GM21528 (cell line): ENCODE results near the gene DCAF7.
A peak's percentile ranks its signal among the peaks of the same experiment; 100 is the strongest.

Source experiments
- ATAC-seq: cut with Tn5 transposase; IDR thresholded peaks from one replicate; pipeline ENCODE4 v1.9.1; 2021; ENCODE audit warnings: mild to moderate bottlenecking, moderate library complexity; ENCODE audit not compliant: unreplicated experiment, low FRiP score

Gene DCAF7

DNA sequence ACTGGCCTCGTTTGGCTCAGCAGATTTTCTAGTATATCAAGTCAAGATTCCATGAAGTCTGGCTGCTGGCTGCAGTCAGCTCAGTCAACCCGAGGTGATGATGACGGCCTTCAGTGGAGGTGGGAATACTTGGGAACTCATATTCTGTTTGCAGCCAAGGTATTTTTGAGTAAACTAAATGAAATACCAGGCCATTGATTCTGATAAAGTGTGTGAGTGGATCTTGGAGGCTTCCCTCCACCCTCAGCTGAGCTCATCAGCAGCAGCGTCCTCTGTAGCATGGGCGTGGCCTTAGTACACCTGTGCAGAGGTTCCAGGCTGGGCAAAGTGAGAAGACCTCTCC is 28.5 kb downstream of the DCAF7 start:
- no peak for ATAC-seq

DNA sequence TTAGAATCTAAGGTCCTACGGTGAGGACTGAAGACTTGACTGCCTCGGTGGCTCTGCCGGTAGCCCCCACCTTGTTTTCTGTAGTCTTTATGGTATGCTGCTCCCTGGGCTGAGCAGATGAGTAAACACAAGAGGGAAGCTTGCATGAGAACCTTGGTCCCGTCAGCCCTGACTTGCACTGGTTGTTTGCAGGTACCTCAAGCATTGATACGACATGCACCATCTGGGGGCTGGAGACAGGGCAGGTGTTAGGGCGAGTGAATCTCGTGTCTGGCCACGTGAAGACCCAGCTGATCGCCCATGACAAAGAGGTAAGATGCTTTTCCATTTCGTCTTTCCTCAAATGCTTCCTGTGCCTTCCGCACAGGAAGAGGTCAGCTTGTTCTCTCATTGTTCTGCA is 29.4 kb downstream of the DCAF7 start:
- no peak for ATAC-seq

DNA sequence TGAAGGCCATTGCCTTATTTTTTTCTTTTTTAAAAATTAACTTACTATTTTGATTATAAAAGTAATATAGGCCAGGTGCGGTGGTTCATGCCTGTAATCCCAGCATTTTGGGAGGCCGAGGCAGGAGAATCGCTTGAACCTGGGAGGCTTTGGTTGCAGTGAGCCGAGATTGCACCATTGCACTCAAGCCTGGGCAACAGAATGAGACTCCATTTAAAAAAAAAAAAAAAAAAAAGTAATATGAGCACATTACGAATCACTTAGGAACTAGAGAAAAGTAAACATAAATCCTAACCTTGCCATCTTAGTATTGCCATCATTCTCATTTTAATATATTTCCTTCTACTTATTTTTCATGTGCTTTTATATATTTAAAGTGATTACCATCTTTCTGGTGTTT is 37.5 kb downstream of the DCAF7 start:
- no peak for ATAC-seq

DNA sequence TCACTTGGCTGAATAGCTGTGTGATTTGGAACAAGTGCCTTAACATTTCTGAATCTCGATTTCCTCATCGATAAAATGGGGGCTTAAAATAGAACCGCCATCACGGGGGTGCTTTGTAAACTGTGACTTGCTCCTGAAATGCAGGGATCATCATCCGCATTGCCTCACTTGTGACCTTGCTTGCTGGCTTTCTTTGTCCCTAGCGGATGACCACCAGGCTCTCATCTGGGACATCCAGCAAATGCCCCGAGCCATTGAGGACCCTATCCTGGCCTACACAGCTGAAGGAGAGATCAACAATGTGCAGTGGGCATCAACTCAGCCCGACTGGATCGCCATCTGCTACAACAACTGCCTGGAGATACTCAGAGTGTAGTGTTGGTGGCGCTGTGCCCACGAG is 38.5 kb downstream of the DCAF7 start:
- no peak for ATAC-seq

DNA sequence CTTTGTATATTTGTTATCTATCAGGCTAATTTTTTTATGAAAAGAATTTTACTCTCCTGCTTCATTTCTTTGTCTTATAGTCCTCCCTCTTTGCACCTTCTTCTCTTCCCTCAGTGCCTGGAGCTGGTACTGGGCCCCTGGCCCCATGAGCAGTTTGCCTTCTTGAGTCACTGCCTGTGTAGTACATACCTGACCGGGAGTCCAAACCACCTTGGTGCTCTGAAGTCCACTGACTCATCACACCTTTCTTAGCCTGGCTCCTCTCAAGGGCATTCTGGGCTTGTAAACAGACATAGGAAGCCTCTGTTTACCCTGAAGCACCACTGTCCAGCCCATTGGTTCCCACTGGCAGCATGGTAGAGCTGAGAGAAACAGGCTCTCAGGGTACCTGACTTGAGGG is 39.4 kb downstream of the DCAF7 start:
- ATAC-seq, result no peak

DNA sequence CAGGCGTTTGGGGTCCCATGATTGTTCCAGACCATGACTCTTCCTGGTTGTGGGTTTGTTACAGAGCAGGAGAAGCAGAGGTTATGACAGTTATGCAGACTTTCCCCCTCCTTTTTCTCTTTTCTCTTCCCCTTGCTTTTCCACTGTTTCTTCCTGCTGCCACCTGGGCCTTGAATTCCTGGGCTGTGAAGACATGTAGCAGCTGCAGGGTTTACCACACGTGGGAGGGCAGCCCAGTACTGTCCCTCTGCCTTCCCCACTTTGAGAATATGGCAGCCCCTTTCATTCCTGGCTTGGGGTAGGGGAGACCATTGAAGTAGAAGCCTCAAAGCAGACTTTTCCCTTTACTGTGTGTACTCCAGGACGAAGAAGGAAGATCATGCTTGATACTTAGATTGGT is 42.5 kb downstream of the DCAF7 start:
- no peak for ATAC-seq

DNA sequence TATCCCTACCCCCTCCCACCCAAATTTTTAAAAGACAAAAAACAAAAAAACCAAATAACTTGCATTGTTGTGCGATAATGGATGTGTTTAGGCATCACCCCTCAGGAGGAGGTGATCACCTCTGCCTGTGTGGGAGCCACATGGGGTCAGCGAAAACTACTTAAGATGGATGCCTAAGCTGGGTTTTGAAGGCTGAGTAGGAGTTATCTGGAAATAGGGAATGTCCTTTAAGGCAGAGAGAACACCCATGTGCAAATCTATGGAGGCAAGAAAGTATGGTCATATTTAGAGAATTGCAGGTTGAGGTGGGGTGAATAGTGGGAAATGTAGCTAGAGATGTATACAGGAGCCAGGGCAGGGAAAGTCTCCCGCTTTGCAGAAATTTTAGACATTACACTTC is 44.9 kb downstream of the DCAF7 start:
- no peak for ATAC-seq

DNA sequence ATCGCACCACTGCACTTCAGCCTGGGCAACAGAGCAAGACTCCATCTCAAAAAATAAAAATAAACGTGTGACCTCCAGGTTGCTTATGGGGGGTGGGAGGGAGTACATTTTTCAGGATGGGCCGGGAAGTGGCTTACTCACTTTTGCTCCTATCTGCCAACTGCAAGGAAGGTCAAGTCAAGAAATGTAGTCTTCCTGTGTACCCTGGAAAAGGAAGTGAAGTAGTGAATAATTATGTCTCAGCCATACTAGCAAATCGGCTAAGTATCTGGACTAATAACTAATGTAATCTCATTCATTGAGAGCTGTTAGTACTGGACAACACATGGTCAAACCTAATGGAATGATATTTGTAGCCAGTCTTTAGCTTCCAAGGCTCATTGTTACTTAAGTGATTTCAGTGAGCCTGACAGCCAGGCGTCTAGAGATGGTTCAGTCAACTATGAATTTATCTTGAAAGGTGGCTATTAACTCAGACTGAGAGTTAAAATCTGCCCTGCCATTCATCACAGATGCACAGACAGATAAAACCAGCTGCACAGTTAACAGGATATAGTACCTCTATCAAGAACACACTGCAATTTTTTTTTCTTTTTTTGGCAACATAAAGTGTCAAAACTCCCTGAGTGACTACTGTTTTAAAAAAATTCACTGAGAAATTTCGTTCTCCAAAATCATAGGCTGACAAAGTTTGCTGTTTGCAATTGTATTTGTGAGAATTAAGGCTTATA is 46.7 kb downstream of the DCAF7 start:
- ATAC-seq, result no peak

DNA sequence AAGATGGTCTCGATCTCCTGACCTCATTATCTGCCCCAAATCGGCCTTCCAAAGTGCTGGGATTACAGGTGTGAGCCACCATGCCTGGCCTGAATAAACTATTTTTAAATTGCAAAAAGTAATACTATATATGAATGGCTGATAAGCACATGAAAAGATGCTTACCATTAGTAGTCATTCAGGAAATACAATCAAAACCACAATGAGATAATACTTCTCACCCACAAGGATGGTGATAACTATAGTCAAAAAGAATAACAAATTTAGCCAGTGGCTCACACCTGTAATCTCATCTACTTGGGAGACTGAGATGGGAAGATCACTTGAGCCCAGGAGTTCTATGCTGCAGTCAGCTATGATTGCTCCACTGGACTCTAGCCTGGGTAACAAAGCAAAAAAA is 48.0 kb downstream of the DCAF7 start:
- ATAC-seq, result no peak

DNA sequence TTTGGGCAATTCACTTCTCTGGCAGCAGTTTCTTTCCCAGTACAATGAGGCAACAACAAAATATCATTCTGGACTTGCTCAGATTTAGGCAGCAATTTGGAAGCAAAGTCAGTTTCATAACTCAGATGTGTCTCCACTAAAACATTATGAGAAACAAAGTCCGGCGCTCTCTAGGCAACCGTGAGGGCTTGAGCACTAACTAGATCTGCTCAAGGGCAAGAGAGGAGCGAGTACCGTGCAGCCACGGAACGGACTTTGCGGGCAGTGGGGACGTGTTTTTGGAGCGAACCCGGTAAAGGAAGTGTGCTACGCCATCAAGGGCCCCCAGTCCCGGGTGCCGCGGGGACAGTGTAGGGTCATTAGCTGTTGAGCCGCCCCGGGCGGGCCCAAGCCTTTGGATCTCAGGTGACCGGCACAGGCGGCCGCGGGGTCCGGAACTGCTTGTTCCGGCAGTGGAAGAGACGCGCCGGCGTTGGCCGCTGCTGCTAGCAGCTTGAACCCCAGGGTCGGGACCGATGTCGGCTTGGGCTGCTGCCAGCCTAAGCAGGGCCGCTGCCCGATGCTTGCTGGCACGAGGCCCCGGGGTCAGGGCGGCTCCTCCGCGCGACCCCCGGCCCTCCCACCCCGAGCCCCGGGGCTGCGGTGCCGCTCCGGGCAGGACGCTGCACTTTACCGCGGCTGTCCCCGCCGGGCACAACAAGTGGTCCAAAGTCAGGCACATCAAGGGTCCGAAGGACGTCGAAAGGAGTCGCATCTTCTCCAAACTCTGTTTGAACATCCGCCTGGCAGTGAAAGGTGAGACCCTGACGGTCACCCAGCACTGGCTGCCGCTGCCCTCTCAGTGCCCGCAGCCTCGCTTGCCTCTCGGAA is 50.5 kb downstream of the DCAF7 start, which contains the start of gene TACO1:
Gene TACO1, plus strand, starts transcription at position 327 of the 870 bp plus-strand sequence. Its CDS starts 189 bp downstream, at position 516.
- ATAC-seq, result peak; percentile 95

DNA sequence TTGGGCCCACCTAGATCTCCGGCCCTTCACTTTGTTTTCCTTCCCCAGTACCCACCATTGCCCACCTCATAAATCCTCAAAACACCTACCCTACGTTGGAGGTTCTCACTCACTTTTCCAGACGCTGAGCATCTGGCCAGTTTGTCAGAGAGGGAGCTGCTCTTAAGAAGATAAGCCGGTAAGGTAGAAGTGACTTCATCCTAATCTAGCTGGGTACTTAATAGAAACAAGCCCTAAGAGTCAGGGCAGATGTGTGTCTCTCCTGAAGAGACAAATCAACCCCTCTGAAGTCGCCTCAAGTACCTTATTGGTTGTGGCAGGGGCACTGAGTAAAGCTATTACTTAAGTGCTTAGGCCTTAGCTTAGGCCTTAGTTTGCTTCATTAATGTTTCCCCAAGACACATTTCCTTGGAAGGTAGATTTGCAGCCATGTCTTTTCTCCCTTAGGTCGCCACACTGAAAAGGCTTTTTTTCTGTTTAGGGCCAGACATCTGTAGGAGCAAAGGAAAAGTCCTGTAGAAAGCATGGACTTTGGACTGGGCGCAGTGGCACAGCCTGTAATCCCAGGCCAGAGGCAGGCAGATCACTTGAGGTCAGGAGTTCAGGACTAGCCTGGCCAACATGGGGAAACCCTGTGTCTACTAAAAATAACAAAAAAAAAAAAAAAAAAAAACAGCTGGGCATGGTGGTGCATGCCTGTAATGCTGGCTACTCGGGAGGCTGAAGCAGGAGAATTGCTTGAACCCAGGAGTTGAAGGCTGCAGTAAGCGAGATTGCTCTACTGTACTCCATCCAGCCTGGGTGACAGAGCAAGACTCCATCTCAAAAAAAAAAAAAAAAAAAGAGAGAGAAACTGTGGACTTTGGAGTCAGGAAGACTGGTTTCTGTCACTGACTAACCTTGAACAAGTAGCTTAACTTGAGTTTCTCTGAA is 51.4 kb downstream of the DCAF7 start:
- peak; percentile 20 for ATAC-seq

DNA sequence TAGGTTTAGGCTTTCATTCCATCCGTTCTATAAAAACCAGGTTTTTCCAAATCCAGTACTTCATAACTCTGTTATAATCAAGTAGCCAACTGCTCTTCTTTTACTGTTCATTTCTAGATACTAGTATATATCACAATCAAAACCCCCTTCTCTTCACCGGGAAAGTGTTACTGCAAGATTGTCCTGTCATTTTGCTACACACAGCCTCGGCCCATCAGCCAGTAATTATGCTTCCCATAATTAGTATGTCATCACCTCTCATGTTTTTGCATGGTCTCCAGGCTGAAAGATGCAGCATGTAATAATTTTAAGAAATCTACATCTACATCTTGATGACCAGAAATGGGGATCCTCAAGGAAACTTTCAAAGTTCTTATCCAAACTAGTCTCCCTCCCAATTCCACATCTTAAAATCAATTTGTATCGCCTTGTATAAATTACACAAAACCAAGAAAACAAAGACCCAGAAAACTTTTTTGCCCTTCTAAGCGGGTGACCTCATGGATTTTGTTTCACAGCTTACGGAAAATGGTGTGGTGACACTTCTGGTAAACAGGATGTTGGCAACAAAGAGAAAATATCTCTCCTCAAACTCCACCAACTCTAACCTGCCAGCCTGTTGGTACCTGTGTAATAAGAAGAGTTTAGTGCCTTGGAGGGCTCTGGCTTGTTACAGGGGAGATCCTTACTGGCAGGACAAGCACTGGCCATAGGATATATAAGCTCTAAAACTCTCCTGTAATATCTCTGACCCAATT is 59.7 kb downstream of the DCAF7 start:
- no peak for ATAC-seq

DNA sequence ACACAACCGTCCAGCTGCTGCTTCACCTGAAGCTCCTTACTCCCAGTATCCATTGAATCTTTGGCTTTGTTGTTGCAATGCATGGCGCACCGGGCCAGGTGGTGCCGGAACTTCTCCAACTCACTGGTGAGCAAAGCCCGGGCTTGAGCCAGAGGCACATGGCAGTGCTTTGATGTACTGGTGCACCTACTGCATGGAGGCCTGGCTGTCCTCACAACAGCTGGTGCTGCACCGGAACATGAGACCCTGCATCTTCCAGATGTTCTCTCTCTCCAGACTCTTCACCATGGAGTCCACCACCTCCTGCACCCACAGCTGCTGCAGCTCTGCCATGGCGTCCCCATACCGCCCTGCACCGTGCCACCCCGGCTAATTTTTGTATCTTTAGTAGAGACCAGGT is 60.6 kb downstream of the DCAF7 start:
- no peak for ATAC-seq

DNA sequence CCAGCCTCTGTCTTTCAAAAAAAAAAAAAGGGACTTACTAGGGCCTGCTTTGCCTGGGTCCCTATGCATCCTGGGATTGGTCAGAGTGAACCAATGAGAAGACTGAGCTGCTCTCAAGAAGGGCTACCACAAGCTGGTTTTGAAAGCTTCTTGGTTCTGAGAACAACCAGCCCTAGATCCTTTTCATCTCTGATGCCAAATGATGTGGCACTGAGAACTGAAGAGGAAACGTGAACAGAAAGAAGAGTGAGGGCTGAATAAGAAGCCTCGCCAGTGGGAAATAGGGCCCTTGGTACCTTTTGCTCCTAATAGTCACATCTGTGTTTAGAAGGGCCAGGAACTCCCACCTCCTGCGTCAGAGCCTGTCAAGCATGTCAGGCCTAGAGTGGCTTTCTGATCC is 61.1 kb downstream of the DCAF7 start:
- no peak for ATAC-seq

DNA sequence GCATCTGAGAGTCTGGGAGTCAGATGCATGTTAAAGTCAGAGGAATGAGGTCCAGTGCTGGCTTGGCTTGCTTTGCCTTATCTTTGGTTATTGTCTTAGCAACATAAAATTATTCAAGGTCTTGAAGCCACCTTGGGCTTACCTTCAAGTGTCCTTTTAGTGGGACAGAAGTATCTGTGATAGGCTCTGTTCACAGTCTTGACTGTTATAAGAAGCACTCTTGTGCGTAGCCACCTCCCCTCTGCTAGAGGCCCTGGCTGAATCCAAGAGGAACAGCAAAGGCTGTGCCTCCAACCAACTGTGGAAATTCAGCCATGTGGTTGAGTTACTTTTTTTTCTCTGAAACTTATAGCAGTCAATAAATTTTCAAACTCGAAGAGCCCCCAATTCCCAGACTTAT is 63.4 kb downstream of the DCAF7 start:
- ATAC-seq, result no peak

DNA sequence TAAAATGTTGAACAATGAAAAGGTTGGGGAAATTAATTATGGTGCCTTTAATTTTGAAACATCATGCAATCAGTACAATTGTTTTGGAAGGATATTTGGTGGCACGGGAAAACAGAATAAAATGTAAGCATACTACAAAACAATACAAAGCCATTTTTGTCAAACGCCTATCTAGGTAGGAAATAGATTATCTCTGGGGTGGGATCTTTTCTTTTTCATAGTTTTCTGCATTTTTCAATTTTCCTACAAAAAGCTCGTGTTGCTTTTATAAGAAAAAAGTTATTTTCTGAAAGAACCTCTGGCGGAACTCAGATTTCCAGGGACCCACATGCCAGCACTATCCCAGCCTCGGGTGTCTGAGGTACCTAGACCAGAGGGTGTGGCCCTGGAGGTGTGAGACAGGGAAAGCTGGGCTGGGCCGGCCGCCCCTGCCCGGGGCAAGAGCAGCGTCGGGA is 71.0 kb downstream of the DCAF7 start:
- ATAC-seq, result no peak

DNA sequence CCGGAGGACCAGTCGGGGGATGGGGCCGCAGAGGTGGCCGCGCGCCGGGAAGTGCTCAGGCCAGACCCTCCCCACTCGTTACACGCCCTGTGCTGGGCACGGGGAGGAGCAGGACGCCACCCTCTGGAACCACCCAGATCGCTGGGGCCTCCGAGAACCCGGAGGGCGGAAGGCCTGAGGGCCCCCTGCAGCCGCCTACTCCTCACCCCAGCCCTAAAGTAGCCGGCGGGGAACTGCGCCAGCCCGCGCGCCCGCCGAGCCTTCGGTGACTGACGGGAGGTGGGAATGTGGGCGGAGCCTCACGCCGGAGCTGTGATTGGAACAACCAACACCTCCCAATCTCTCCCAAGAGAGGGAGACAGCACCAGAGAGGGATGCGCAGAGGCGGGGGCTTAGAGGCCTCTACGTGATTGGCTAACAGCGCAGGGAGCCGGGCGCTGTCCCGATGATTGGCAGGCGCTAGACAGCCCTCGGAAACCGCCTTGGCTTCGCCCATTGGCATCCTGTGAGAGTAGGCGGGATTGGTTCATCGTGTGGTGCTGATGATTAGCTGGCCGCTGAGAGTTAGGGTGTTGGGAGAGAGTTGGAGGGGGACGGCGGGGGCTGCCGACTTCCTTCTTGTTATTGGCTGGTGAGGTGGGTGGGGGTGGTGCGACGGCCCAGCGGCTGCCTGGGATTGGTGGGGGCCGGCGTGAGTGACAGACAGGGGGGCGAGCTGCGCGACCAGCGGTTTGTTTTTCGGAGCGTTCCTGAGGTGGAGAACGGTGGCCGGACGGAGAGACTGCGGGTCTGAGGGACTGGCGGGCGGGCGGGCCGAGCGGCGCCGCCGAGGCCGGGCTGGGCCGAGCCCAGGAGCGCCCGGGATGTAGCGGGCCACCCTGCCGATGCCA is 71.7 kb downstream of the DCAF7 start, which contains the start of gene MAP3K3:
Gene MAP3K3, plus strand, starts transcription at position 734 of the 890 bp plus-strand sequence. CDS start 343 bp downstream, outside the sequence.
- ATAC-seq, result peak; percentile 92

DNA sequence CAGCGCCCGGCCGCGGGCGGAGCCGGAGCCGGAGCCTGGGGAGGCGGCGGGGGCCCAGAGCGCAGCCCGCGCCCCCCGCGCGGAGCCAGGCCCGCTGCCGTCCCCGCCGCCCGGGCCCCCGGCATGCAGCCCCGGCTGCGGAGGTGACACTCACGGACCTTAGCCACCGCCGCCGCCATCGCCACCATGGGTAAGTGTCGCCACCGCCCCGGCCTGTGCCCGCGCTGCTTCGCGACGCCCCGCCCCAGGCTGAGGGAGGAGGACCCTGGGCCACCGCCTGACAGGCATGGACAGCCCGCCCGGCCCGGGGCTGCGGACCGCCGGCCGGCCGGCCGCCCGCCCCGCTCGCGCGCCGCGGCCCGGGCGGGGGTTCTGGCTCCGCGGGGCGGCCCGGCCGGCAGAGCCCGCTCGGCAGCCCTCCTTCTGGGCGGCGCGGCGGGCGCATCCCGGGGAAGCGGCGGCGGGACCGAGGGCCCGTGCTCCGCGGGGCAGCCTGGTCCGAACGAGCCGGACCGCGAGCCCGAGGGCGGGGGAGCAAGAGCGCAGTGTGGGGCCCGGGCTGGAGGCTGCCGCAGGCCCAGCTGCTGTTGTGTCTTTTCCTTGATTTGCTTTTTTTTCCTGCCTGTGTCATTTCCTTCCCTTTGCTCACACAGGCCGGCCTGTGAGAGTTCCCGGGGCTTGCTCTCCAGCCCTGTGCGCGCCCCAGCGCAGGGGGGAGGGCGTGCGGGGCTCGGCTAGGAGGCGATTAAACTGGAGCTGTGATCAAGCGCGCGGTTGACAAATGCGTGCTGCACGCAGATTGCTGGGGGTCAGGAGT is 72.5 kb downstream of the DCAF7 start:
- ATAC-seq, result peak; percentile 34
